GM12878 (cell line): Measurements from ENCODE around the gene ZFYVE19. TPM values are rescaled to one million over a fixed set of nuclear protein-coding genes. Genes with fewer than 3 reads are reported as not detected.

Experiments used
- ATAC-seq: fragments of 200-7000 bp; cut with Tn5 transposase; 3 replicates; pipeline ENCODE4 v1.9.1; 2020; ENCODE audit warnings: mild to moderate bottlenecking, moderate library complexity
- BruUV-seq: library from RNA; stranded (reverse); fragments of 400-500 nt; replicated peaks from 2 replicates; lab custom pipeline; 2021; lab: Mats Ljungman, UMichigan
- CTCF ChIA-PET: fragments of 300-600 bp; sonication (Branson Sonifier 250); formaldehyde crosslinking; extraction: SDS; loops from one replicate; lab custom pipeline; 2021; ENCODE audit warnings: inconsistent platforms; lab: Yijun Ruan, JAX
- POLR2A ChIA-PET: fragments of 350-600 bp; formaldehyde crosslinking; extraction: SDS; loops from one replicate; lab custom pipeline; 2021; ENCODE audit warnings: inconsistent platforms; lab: Charles Lee
- RAD21 ChIA-PET: fragments of 300-600 bp; sonication (Branson Sonifier 250); formaldehyde crosslinking; loops from one replicate; lab custom pipeline; 2023; ENCODE audit warnings: antibody characterized with exemption; ENCODE audit not compliant: unreplicated experiment; lab: Charles Lee
- SMC1A ChIA-PET: fragments of 300-600 bp; sonication (Branson Sonifier 250); formaldehyde crosslinking; loops from one replicate; lab custom pipeline; 2023; ENCODE audit not compliant: unreplicated experiment, uncharacterized antibody; lab: Charles Lee
- DNase-seq: peaks from one replicate; pipeline ENCODE4 v3.0.0-alpha.2; 2011; ENCODE audit warnings: low read depth, low spot score
- FAIRE-seq: peaks from 3 replicates; lab custom pipeline; 2011; peaks lifted over from hg19 to GRCh38; lab: Jason Lieb, UNC
- H2AFZ ChIP-seq: 2 replicates; pipeline ENCODE4 v1.6.0; 2011; ENCODE audit warnings: low read depth, low read length, control low read depth; ENCODE audit not compliant: control insufficient read depth
- H3K27ac ChIP-seq: 2 replicates; pipeline ENCODE4 v1.5.1; 2011; ENCODE audit warnings: control low read depth; ENCODE audit not compliant: control insufficient read depth, insufficient read depth
- H3K27me3 ChIP-seq, 2 experiments: replicated peaks in 1 of 2; 2 replicates each; pipeline versions ENCODE4 v1.6.0 to v1.6.1; 2011; ENCODE audit warnings: low read length in 1 of 2; ENCODE audit not compliant: control insufficient read depth in 2 of 2, insufficient read depth in 2 of 2
- H3K36me3 ChIP-seq, 2 experiments: 2 replicates each; pipeline ENCODE4 v1.5.1; 2011; ENCODE audit warnings: low read length in 1 of 2; ENCODE audit not compliant: control insufficient read depth in 2 of 2, insufficient read depth in 2 of 2
- H3K4me1 ChIP-seq: 2 replicates; pipeline ENCODE4 v1.6.1; 2011; ENCODE audit warnings: mild to moderate bottlenecking, low read length, moderate library complexity, mixed read lengths; ENCODE audit not compliant: control insufficient read depth, insufficient read depth
- H3K4me2 ChIP-seq: 2 replicates; pipeline ENCODE4 v1.6.0; 2011; ENCODE audit warnings: control low read depth; ENCODE audit not compliant: control insufficient read depth, insufficient read depth
- H3K4me3 ChIP-seq: fragments of 200-600 bp; sonication (generic); 2 replicates; pipeline ENCODE4 v1.5.1; 2016
- H3K79me2 ChIP-seq: 2 replicates; pipeline ENCODE4 v1.6.0; 2011; ENCODE audit warnings: low read length; ENCODE audit not compliant: control insufficient read depth, insufficient read depth
- H3K9ac ChIP-seq: 2 replicates; pipeline ENCODE4 v1.8.0; 2011; ENCODE audit warnings: low read length, control low read depth, mixed read lengths; ENCODE audit not compliant: control insufficient read depth, insufficient read depth
- H3K9me3 ChIP-seq: replicated peaks from 3 replicates; pipeline ENCODE4 v1.5.1; 2011; ENCODE audit warnings: mild to moderate bottlenecking, low read length; ENCODE audit not compliant: control insufficient read depth, insufficient read depth
- H4K20me1 ChIP-seq: 2 replicates; pipeline ENCODE4 v1.6.0; 2011; ENCODE audit not compliant: control insufficient read depth, insufficient read depth
- CBX3 ChIP-seq: fragments of 200-600 bp; sonication (generic); IDR thresholded peaks from 2 replicates; pipeline ENCODE4 v1.6.1; 2016; ENCODE audit warnings: low read depth, borderline replicate concordance
- HDGF ChIP-seq: fragments of 450-650 bp; IDR thresholded peaks from 2 replicates; pipeline ENCODE4 v1.6.1; 2016; ENCODE audit warnings: antibody characterized with exemption
- NRF1 ChIP-seq: conservative IDR thresholded peaks from 2 replicates; pipeline ENCODE4 v1.6.1; 2011; ENCODE audit warnings: mild to moderate bottlenecking, low read depth, low read length, improper control_type of control experiment
- RAD21 ChIP-seq: IDR thresholded peaks from 2 replicates; pipeline ENCODE4 v1.6.1; 2011; ENCODE audit warnings: mild to moderate bottlenecking, low read depth, low read length, moderate library complexity; ENCODE audit not compliant: insufficient read depth
- SRF ChIP-seq, 2 experiments: IDR thresholded peaks; 2 replicates each; pipeline ENCODE4 v1.6.1; 2011; ENCODE audit warnings: low read depth in 2 of 2, low read length in 2 of 2, mild to moderate bottlenecking in 1 of 2, moderate library complexity in 1 of 2
- SUZ12 ChIP-seq: fragments of 200-600 bp; sonication (generic); IDR thresholded peaks from one replicate; pipeline ENCODE4 v1.6.1; 2018; ENCODE audit warnings: antibody characterized with exemption, mild to moderate bottlenecking; ENCODE audit not compliant: unreplicated experiment
- WGBS: methylation state at CpG from one replicate; pipeline ENCODE4 v1.1.6; 2016; ENCODE audit warnings: low lambda C conversion rate; ENCODE audit not compliant: insufficient replicate concordance, insufficient coverage; ENCODE audit errors: missing lambda C conversion rate; 5-methylcytosine and 5-hydroxymethylcytosine counted together
- in situ Hi-C: fragments of 300-500 bp; cut with MboI; formaldehyde crosslinking; loops from 9 replicates; pipeline ENCODE4 v1.14.3; 2018; ENCODE audit warnings: mixed read lengths
- intact Hi-C: fragments of 100-400 bp; cut with micrococcal nuclease; formaldehyde crosslinking; loops from one replicate; pipeline ENCODE4 v1.14.2; 2022; ENCODE audit not compliant: unreplicated experiment
- polyA plus RNA-seq, 11 experiments: library from polyadenylated mRNA; depleted of rRNA in 4 of 11; unstranded in 6 of 11; stranded (reverse) in 5 of 11; fragments of >200 nt; fragmentation: Nextera tagmentation in 4 of 11; fragmentation: Illumina TruSeq in 1 of 11; extraction: Ambion mirVana in 4 of 11; extraction: Trizol in 1 of 11; gene quantifications; 1 replicate in 1 of 11; 2 replicates in 10 of 11; pipeline versions ENCODE4 v1.2.1 to v1.2.3, GENCODE V29; 2011 to 2016; ENCODE audit warnings: inconsistent platforms in 2 of 11, missing spikeins in 2 of 11, low read depth in 1 of 11
- total RNA-seq, 4 experiments: library from RNA; depleted of rRNA in 3 of 4; stranded (reverse); fragments of >200 nt in 3 of 4; fragmentation: Illumina TruSeq in 1 of 4; extraction: Trizol in 1 of 4; gene quantifications; 2 replicates each; pipeline versions ENCODE4 v1.2.1 to v1.2.3, GENCODE V29; 2013 to 2021

Gene ZFYVE19
- total and polyA plus RNA-seq, 10 of the 15 experiments (the other 5 are each of a cell fraction or from before 2014, with no cell fraction given), result 1.7 to 36.3 (median 17.0) TPM

DNA sequence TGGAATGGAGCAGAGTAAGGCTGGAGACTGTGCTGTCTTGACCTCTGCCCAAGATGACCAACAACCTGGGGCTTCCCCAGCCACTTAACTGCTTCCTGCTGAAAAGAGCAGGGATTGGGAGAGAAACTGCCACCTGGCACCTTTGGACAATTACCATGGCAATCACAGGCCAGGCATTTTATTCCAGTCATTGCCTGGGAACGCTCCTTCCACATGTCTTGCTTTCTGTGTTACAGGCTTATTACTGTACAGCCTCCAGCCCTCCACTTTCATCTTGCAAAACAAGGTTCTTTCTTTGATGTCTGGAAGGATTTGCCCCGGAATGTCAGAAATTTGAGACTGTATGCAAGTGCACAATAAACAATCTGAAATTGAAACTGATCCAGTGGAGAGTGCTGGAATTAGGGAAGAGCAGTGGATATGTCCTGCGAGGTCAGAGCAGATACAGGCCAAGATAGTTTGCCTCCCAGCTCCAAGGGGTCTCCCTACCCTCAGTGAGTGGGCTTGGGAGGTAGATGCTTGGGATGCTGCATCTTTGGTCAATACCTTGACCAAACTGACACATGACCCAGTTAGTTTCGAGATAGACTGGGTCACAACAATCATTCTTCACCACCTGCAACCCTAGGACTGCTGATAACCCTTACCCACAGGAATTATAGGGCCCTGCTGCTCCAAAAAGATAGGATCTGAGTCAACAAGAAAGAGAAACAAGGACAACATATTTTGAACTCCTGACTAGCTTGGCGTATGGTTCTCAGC, 19.0 kb downstream of the ZFYVE19 start:
- Histone ChIP-seq H3K4me3 (no peak overlapping the region), H3K27me3 (no peaks in the 10 kb centered on the region; a peak in 1 of 4 replicates), H2AFZ (no peak overlapping the region), H3K27ac (no peak overlapping the region), H3K9me3 (no peaks in the 10 kb centered on the region), H3K4me1 (no peaks in the 10 kb centered on the region), H3K79me2 (no peaks in the 10 kb centered on the region), H3K4me2 (no peak overlapping the region), H4K20me1 (no peaks in the 10 kb centered on the region), H3K36me3 (no peaks in the 10 kb centered on the region), H3K9ac (no peak overlapping the region)
- WGBS, result 15% methylated on average over 5 of the region's 5 CpGs
- DNase-seq (no peak), ATAC-seq (no peak), FAIRE-seq (no peak)
- in situ Hi-C loops, result no loop called here
- ChIA-PET RAD21 (no interaction called here), POLR2A (interaction anchor here (0.7 kb wide), 1 partner anchor 32 kb away, joined by 3 read pairs; no protein-coding TSS in a partner anchor), SMC1A (no interaction called here), CTCF (no interaction called here)
- intact Hi-C loops, result no loop called here
- BruUV-seq, result no TSS peak
- TF ChIP-seq NRF1, result no peak
- TF ChIP-seq CBX3, result no peak
- no peak for TF ChIP-seq RAD21
- TF ChIP-seq SUZ12, result no peak
- TF ChIP-seq SRF (IDR thresholded peaks at IDR 0.05; ENCODE audit: low read depth in 2 of 2, low read length in 2 of 2), result no peak
- TF ChIP-seq HDGF, result no peak
